HG03432 (cell line): Measurements from ENCODE around the gene CD2.

ENCODE experiments used
- ATAC-seq: cut with Tn5 transposase; IDR thresholded peaks from one replicate; pipeline ENCODE4 v1.9.1; 2021; ENCODE audit warnings: mild to moderate bottlenecking, moderate library complexity; ENCODE audit not compliant: unreplicated experiment

CD2 gene

DNA sequence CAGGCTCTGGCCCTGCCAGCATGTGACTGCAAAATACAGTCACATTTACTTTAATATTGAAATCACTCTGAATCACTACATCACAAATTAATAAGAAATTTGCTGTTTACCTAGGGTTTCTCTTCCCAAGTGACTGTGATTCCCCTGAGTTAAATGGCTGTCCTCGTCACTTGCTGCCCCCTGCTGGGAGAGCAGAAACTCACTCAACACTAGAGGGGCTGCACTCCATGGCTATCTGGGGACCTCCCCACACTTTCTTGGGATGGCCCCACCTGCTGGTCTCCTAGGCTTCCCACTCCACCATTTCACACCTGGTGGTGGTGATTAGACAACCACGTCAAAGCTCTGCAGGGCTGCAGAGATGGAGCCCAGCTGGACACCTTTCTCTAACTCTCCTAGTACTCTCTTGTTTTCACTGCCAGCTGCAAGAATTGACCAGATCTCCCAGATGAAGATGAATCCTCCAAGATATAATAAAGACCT is 63.4 kb downstream of the CD2 start:
- no peak for ATAC-seq
